OCI-LY3 (cell line): ENCODE results near the gene COBL.

ENCODE experiments used
- EZH2phosphoT487 ChIP-seq: fragments of 200-600 bp; shearing (Covaris generic); IDR thresholded peaks from 2 replicates; pipeline ENCODE4 v1.6.1; 2018; ENCODE audit warnings: antibody characterized with exemption, mixed run types, low read depth
- TF ChIP-seq, protein P1 (sequence below): fragments of 200-600, 300-600 bp; sonication (generic); IDR thresholded peaks from 2 replicates; pipeline ENCODE4 v1.5.1; 2014; ENCODE audit warnings: antibody characterized with exemption, low read length, low read depth

DNA sequence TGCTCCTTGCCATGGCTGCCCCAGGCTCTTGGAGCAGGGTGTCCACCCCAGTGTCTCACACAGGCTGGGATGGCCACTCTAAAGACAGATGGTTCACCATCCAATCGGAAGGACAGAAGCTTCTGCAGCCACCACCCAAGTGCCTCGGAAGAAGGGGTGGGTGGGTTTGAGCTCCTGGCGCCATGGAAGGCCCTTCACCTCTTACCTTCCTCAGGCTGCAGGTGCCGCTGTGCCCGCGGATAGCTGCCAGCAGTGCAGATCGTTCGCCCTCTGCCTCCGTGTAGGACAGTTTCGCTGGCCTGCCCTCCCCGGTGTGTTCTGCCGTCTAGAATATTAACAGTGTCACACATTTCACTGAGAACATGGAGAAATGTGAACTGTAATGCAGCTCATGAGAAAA, 290.3 kb downstream of the COBL start:
- TF ChIP-seq, protein P1, sequence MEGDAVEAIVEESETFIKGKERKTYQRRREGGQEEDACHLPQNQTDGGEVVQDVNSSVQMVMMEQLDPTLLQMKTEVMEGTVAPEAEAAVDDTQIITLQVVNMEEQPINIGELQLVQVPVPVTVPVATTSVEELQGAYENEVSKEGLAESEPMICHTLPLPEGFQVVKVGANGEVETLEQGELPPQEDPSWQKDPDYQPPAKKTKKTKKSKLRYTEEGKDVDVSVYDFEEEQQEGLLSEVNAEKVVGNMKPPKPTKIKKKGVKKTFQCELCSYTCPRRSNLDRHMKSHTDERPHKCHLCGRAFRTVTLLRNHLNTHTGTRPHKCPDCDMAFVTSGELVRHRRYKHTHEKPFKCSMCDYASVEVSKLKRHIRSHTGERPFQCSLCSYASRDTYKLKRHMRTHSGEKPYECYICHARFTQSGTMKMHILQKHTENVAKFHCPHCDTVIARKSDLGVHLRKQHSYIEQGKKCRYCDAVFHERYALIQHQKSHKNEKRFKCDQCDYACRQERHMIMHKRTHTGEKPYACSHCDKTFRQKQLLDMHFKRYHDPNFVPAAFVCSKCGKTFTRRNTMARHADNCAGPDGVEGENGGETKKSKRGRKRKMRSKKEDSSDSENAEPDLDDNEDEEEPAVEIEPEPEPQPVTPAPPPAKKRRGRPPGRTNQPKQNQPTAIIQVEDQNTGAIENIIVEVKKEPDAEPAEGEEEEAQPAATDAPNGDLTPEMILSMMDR, result no peak
- no peak for TF ChIP-seq EZH2phosphoT487
